Amniotic stem cell (primary cell): Measurements from ENCODE around the gene LMCD1.

Source experiments
- DNase-seq: peaks from one replicate; lab custom pipeline; 2025; lab: John Stamatoyannopoulos, UW

Gene LMCD1

GRCh38 chr3:8501371-8502131, at the start of gene LMCD1:
TSS of gene LMCD1 (plus strand) at chr3:8501823. CDS start at chr3:8501939, 116 bp downstream.
- DNase-seq: peak; percentile 82

- no peak for DNase-seq
These were observed 49.5 kb upstream of the LMCD1 start for GRCh38 chr3:8452112-8452511.

GRCh38 chr3:8453153-8453552, 48.5 kb upstream of the LMCD1 start:
- no peak for DNase-seq

GRCh38 chr3:8455526-8456411, 45.9 kb upstream of the LMCD1 start:
- no peak for DNase-seq

GRCh38 chr3:8456412-8456811, 45.2 kb upstream of the LMCD1 start:
- DNase-seq: no peak

GRCh38 chr3:8457039-8457438, 44.6 kb upstream of the LMCD1 start:
- DNase-seq: no peak

GRCh38 chr3:8458238-8458661, 43.4 kb upstream of the LMCD1 start:
- DNase-seq: no peak

GRCh38 chr3:8458711-8459110, 42.9 kb upstream of the LMCD1 start:
- peak; percentile 84 for DNase-seq

GRCh38 chr3:8460050-8460708, 41.4 kb upstream of the LMCD1 start:
- DNase-seq: no peak

- DNase-seq: no peak
These were observed 40.7 kb upstream of the LMCD1 start for GRCh38 chr3:8460815-8461456.

GRCh38 chr3:8464668-8465067, 37.0 kb upstream of the LMCD1 start:
- no peak for DNase-seq

GRCh38 chr3:8466526-8466925, 35.1 kb upstream of the LMCD1 start:
- no peak for DNase-seq

GRCh38 chr3:8470801-8471200, 30.8 kb upstream of the LMCD1 start:
- no peak for DNase-seq

GRCh38 chr3:8472549-8472948, 29.1 kb upstream of the LMCD1 start:
- DNase-seq: no peak

- no peak for DNase-seq
These were observed 28.6 kb upstream of the LMCD1 start for GRCh38 chr3:8473029-8473428.

- no peak for DNase-seq
These were observed 27.6 kb upstream of the LMCD1 start for GRCh38 chr3:8473990-8474389.

GRCh38 chr3:8474991-8475390, 26.6 kb upstream of the LMCD1 start:
- DNase-seq: no peak

- DNase-seq: no peak
These were observed 20.9 kb upstream of the LMCD1 start for GRCh38 chr3:8480699-8481098.

GRCh38 chr3:8481380-8481779, 20.2 kb upstream of the LMCD1 start:
- no peak for DNase-seq

- no peak for DNase-seq
These were observed 19.4 kb upstream of the LMCD1 start for GRCh38 chr3:8482263-8482662.

GRCh38 chr3:8482960-8483665, 18.5 kb upstream of the LMCD1 start:
- DNase-seq: peak; percentile 68
